PC-3 (cell line): Measurements from ENCODE around the gene NTN4. TPM values are rescaled to one million over a fixed set of nuclear protein-coding genes. Genes with fewer than 3 reads are reported as not detected.

Source experiments
- ATAC-seq: fragments of 200-7000 bp; cut with Tn5 transposase; 2 replicates; pipeline ENCODE4 v1.9.1; 2020; ENCODE audit warnings: mild to moderate bottlenecking, moderate library complexity
- BruUV-seq: library from RNA; stranded (reverse); fragments of 400-500 nt; replicated peaks from 2 replicates; lab custom pipeline; 2021; lab: Mats Ljungman, UMichigan
- CTCF ChIA-PET: fragments of 300-600 bp; sonication (Branson Sonifier 250); formaldehyde crosslinking; loops from one replicate; lab custom pipeline; 2022; ENCODE audit warnings: antibody characterized with exemption; lab: Charles Lee
- POLR2A ChIA-PET: fragments of 300-600 bp; sonication (Branson Sonifier 250); formaldehyde crosslinking; loops from one replicate; lab custom pipeline; 2022; ENCODE audit warnings: antibody characterized with exemption; ENCODE audit not compliant: unreplicated experiment; lab: Charles Lee
- DNase-seq: peaks from one replicate; pipeline ENCODE4 v3.0.0-alpha.2; 2015
- H2AFZ ChIP-seq: fragments of 300-600 bp; sonication (generic); 2 replicates; pipeline ENCODE4 v1.6.0; 2016; ENCODE audit warnings: antibody characterized with exemption, low read length
- H3F3A ChIP-seq: fragments of 300-600 bp; sonication (generic); one replicate; pipeline ENCODE4 v1.6.0; 2017; ENCODE audit warnings: antibody characterized with exemption, low read length, control low read depth, mild to moderate bottlenecking; ENCODE audit not compliant: unreplicated experiment
- H3K27ac ChIP-seq: fragments of 300-600 bp; sonication (generic); 2 replicates; pipeline ENCODE4 v1.5.1; 2016; ENCODE audit warnings: mild to moderate bottlenecking, low read length
- H3K27me3 ChIP-seq: fragments of 300-600 bp; sonication (generic); 2 replicates; pipeline ENCODE4 v1.6.1; 2016; ENCODE audit warnings: low read length, mixed read lengths
- H3K36me3 ChIP-seq: fragments of 300-600 bp; sonication (generic); 2 replicates; pipeline ENCODE4 v1.6.1; 2016; ENCODE audit warnings: low read depth, mixed run types, low read length, mixed read lengths
- H3K4me1 ChIP-seq: fragments of 300-600 bp; sonication (generic); 2 replicates; pipeline ENCODE4 v1.5.1; 2016; ENCODE audit warnings: low read length; ENCODE audit not compliant: insufficient read depth
- H3K4me2 ChIP-seq: fragments of 300-600 bp; sonication (generic); 2 replicates; pipeline ENCODE4 v1.6.0; 2016; ENCODE audit warnings: low read length
- H3K4me3 ChIP-seq: fragments of 300-600 bp; sonication (generic); 2 replicates; pipeline ENCODE4 v1.5.1; 2016; ENCODE audit warnings: mild to moderate bottlenecking, low read length, mixed read lengths
- H3K79me2 ChIP-seq: fragments of 300-600 bp; sonication (generic); 2 replicates; pipeline ENCODE4 v1.6.1; 2017; ENCODE audit warnings: low read length, mixed read lengths
- H3K9ac ChIP-seq: fragments of 300-600 bp; sonication (generic); 2 replicates; pipeline ENCODE4 v1.6.0; 2016; ENCODE audit warnings: mild to moderate bottlenecking, low read length
- H3K9me2 ChIP-seq: fragments of 300-600 bp; sonication (generic); replicated peaks from 2 replicates; pipeline ENCODE4 v1.6.1; 2016; ENCODE audit warnings: mixed run types, low read length, mixed read lengths
- H3K9me3 ChIP-seq: fragments of 300-600 bp; sonication (generic); 2 replicates; pipeline ENCODE4 v1.6.1; 2016; ENCODE audit warnings: low read length, mixed read lengths
- H4K20me1 ChIP-seq: fragments of 300-600 bp; sonication (generic); 2 replicates; pipeline ENCODE4 v1.6.1; 2016; ENCODE audit warnings: low read length, mixed read lengths
- EZH2 ChIP-seq: fragments of 300-600 bp; sonication (generic); IDR thresholded peaks from one replicate; pipeline ENCODE4 v1.6.1; 2017; ENCODE audit warnings: antibody characterized with exemption, mild to moderate bottlenecking, low read length; ENCODE audit not compliant: unreplicated experiment
- EZH2phosphoT487 ChIP-seq: fragments of 300-600 bp; sonication (generic); IDR thresholded peaks from 2 replicates; pipeline ENCODE4 v1.6.1; 2018; ENCODE audit warnings: mild to moderate bottlenecking, antibody characterized with exemption, low read length, borderline replicate concordance
- intact Hi-C: fragments of 100-400 bp; cut with micrococcal nuclease; formaldehyde crosslinking; loops from 2 replicates; pipeline ENCODE4 v1.9.0; 2023
- total RNA-seq: library from RNA; depleted of rRNA; stranded (reverse); fragments of >200 nt; gene quantifications from 2 replicates; pipeline ENCODE4 v1.2.3, GENCODE V29; 2014
- TF ChIP-seq, protein P1 (sequence below): fragments of 300-600 bp; sonication (generic); conservative IDR thresholded peaks from 2 replicates; pipeline ENCODE4 v1.5.1; 2017; ENCODE audit warnings: antibody characterized with exemption, low read depth, mild to moderate bottlenecking, low read length

The NTN4 gene
- total RNA-seq, 1 experiment from 2014 or later: 39.6 TPM

- ATAC-seq (peak; percentile 5; the same call in 1 of the 2 replicates), DNase-seq (no peak)
- H2AFZ ChIP-seq: peak overlapping the region; percentile 48; the same call in 1 of the 2 replicates
- no peak for TF ChIP-seq EZH2
- TF ChIP-seq EZH2phosphoT487: no peak
- TF ChIP-seq, protein P1, sequence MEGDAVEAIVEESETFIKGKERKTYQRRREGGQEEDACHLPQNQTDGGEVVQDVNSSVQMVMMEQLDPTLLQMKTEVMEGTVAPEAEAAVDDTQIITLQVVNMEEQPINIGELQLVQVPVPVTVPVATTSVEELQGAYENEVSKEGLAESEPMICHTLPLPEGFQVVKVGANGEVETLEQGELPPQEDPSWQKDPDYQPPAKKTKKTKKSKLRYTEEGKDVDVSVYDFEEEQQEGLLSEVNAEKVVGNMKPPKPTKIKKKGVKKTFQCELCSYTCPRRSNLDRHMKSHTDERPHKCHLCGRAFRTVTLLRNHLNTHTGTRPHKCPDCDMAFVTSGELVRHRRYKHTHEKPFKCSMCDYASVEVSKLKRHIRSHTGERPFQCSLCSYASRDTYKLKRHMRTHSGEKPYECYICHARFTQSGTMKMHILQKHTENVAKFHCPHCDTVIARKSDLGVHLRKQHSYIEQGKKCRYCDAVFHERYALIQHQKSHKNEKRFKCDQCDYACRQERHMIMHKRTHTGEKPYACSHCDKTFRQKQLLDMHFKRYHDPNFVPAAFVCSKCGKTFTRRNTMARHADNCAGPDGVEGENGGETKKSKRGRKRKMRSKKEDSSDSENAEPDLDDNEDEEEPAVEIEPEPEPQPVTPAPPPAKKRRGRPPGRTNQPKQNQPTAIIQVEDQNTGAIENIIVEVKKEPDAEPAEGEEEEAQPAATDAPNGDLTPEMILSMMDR: no peak
- ChIA-PET POLR2A (no interaction called here), CTCF (no interaction called here)
- H3K79me2 ChIP-seq: no peaks in the 10 kb centered on the region
- H3K9me2 ChIP-seq: no peaks in the 10 kb centered on the region
- H3K4me3 ChIP-seq: peak overlapping the region; percentile 44
- H3K4me1 ChIP-seq: peaks cover 31% of the 10 kb centered on the region
- H4K20me1 ChIP-seq: no peaks in the 10 kb centered on the region
- H3K27ac ChIP-seq: peak overlapping the region; percentile 81
- no peaks in the 10 kb centered on the region for H3K36me3 ChIP-seq
- no peaks in the 10 kb centered on the region for H3K9me3 ChIP-seq
- no peak overlapping the region for H3K9ac ChIP-seq
- intact Hi-C loops: no loop called here
- no TSS peak for BruUV-seq
- no peaks in the 10 kb centered on the region for H3K27me3 ChIP-seq
- peaks cover 11% of the 10 kb centered on the region for H3F3A ChIP-seq
- H3K4me2 ChIP-seq: peak overlapping the region; percentile 45
Observed at GRCh38 chr12:95837240-95838038, 46.9 kb upstream of the NTN4 start.

GRCh38 chr12:95836630-95837239 lies 46.2 kb upstream of the NTN4 start:
- H3K36me3 ChIP-seq: no peaks in the 10 kb centered on the region
- H3K4me3 ChIP-seq: peak overlapping the region; percentile 44; the same call in 1 of the 2 replicates
- H3K27me3 ChIP-seq: no peaks in the 10 kb centered on the region
- peak; percentile 61 for ATAC-seq
- H3K4me2 ChIP-seq: peak overlapping the region; percentile 45
- no peaks in the 10 kb centered on the region for H3K9me2 ChIP-seq
- BruUV-seq: no TSS peak
- POLR2A ChIA-PET: interaction anchor here (0.5 kb wide), 1 partner anchor 16 kb away, joined by 4 read pairs; no protein-coding TSS in a partner anchor
- H3F3A ChIP-seq: peaks cover 11% of the 10 kb centered on the region
- no peaks in the 10 kb centered on the region for H3K79me2 ChIP-seq
- peak; percentile 72 for DNase-seq
- H4K20me1 ChIP-seq: no peaks in the 10 kb centered on the region
- peaks cover 31% of the 10 kb centered on the region for H3K4me1 ChIP-seq
- H3K27ac ChIP-seq: peak overlapping the region; percentile 81
- peak overlapping the region; percentile 38; the same call in 1 of the 2 replicates for H2AFZ ChIP-seq
- H3K9me3 ChIP-seq: no peaks in the 10 kb centered on the region
- TF ChIP-seq EZH2phosphoT487 (no peak), EZH2 (no peak)
- TF ChIP-seq, protein P1: no peak
- peak overlapping the region; percentile 9; the same call in 1 of the 2 replicates for H3K9ac ChIP-seq
- intact Hi-C loops: no loop called here
- CTCF ChIA-PET: interaction anchor here (0.7 kb wide), 1 partner anchor 497 kb away, joined by 6 read pairs; no protein-coding TSS in a partner anchor
